Retinal pigment epithelial cell (primary cell): ENCODE measurements around the gene ELK3.

ENCODE experiments used
- DNase-seq: peaks from one replicate; pipeline ENCODE4 v3.0.0-alpha.2; 2010; ENCODE audit warnings: low read depth
- H3K4me3 ChIP-seq: 2 replicates; pipeline ENCODE4 v1.5.1; 2011; ENCODE audit warnings: mild to moderate bottlenecking, low read length, control low read depth, moderate library complexity
- CTCF ChIP-seq: conservative IDR thresholded peaks from 2 replicates; pipeline ENCODE4 v1.5.1; 2011; ENCODE audit warnings: low read depth, low read length, control low read depth, inconsistent platforms

ELK3 gene

DNA sequence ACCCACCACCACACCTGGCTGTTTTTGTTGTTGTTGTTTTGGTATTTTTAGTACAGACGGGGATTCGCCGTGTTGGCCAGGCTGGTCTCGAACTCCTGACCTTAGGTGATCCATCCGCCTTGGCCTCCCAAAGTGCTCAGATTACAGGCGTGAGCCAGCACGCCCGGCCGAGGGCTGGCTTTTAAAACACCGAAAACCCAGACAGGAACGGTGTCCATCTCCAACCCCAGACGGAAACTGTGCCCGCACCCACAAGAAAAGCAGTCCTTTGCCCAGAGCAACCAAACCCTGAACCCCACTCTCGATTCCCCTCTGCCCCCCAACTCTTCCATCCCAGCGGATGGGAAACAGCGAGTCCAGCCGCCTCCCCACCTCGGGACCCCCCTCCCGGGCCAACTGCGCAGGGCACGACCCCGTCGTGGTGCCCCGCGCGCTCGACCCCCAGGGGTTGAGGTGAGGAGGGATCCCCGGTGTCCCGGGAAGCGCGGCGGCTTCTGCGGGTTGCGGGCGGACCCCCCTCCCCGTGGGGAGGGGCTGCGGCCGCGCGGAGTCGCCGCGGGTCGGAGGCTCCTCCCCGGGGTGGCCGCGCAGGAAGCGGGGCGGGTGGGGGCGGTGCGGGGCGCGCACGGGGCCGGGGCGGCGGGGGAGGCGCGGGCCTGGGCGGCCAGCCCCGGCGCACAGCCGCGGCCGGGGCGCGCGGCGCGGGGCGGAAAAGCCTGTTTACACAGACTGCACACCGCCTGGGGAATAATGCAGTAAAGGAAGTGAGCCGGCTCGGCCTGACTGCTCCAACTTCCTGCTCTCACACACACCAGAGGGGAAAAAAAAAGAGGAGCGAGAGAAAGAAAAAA lies at the start of gene ELK3:
TSS of gene ELK3 (plus strand) at position 651 of the 851 bp plus-strand sequence.
- DNase-seq: no peak
- TF ChIP-seq CTCF: no peak
- H3K4me3 ChIP-seq: peak within 1 kb of the TSS; percentile 94

- H3K4me3 ChIP-seq: no peak overlapping the region
- no peak for TF ChIP-seq CTCF
- DNase-seq: no peak
Observed at GRCh38 chr12:96146747-96147146, 47.4 kb upstream of the ELK3 start.

DNA sequence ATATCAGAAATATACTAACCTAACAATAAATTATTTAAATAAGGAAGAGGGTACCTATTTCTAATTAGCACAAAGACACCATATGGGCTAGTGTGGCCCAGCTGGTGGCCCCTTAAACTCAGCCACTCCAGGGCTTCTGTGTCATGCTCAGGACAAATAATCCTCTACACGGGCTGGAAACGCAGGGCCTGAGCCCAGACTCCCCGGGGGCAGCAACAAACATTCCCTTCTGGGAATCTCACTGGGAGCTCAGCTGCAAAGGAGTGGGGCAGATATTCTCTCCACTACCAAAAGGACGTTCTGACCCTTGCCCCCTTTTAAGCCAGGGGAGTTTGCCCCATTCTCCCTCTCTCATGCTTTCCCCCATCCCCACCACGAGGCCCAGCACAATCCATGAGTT lies 43.7 kb upstream of the ELK3 start:
- TF ChIP-seq CTCF: no peak
- no peak for DNase-seq
- no peak overlapping the region for H3K4me3 ChIP-seq

DNA sequence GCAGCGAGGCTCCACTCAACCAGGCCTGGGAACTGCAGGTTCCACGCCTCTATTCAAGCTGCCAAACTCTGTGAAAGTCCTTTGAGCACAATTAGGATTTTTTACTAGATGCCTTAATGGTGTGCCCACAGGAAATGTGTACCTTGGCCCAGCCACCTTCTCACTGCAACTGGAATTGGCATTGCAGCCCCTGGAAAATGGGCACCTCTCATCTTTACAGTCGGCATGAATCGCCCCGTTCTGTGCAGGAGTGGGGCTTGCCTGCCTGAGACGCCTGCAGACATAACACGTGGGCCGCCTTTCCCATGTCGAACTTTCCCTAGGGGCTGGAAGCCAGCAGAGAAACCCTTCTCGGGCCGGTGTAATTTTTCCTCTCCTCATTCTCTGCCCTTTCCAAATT lies 42.0 kb upstream of the ELK3 start:
- no peak for TF ChIP-seq CTCF
- H3K4me3 ChIP-seq: no peak overlapping the region
- no peak for DNase-seq

DNA sequence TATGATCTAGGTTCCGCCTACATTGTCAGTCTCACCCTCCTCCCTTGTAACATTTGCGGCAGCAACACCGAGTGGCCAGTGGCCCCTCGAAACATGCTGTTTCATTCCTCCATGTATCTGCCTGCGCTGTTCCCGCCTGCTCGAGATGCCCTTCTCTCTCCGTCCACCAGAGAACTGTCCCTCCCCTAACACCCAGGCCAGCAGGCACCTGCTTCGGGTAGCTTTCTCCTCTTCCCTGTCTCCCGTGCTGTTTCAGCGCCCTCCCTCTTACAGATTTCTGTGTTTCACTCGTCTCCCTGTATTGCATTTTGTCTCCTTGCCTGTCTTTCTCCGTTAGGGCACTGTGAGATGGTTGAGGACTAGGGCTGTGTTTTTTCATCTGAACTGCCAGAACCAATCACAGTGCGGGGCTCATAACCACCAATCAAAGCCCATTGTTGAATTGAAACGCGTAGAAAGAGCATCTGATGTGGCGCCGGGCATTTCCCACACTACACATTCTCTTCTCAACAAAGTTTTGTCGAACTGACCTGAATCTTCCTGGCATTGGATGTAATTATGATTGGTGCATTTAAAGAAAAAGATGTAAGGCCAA lies 40.9 kb upstream of the ELK3 start:
- TF ChIP-seq CTCF: no peak
- DNase-seq: no peak
- no peak overlapping the region for H3K4me3 ChIP-seq

DNA sequence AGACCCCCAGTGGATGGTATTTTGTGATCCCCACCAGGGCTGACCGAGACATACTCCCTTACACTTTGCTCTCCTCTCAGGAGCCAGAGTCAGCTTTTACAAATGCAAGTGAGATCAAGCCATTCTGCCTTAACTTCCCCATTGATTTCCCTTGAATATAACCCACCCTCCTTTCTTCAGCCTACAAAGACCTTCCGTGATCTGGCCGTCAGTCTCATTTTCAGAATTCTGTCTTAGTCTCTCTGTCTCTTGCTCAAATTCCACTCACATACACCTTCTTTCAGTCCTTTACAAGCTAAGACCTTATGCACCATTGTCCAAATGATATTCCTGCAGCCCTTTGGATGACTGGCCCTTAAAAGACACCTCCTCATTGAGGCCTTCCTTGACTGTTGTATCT lies 39.0 kb upstream of the ELK3 start:
- no peak for TF ChIP-seq CTCF
- no peak overlapping the region for H3K4me3 ChIP-seq
- no peak for DNase-seq

DNA sequence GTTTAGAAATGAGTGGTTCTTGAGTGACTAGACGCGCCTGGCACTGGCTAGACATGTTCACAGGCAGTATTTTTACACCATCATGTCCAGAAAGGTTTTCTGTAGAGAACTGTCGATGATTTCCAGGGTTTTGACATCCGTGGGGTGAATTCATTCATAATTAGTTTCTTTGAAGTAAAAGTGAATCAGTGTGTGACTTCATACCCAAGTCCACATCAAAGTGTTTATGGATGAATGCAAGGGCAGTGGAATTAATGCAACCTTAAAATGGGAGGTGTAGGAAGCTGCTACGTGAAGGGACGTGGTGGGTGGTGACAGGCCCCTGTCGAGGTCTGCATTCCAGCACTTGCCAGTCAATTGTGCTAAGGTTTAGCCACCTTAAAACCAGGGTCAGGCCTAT lies 38.4 kb upstream of the ELK3 start:
- H3K4me3 ChIP-seq: no peak overlapping the region
- TF ChIP-seq CTCF: no peak
- no peak for DNase-seq
